ENCODE data around the gene BRME1.

DNA sequence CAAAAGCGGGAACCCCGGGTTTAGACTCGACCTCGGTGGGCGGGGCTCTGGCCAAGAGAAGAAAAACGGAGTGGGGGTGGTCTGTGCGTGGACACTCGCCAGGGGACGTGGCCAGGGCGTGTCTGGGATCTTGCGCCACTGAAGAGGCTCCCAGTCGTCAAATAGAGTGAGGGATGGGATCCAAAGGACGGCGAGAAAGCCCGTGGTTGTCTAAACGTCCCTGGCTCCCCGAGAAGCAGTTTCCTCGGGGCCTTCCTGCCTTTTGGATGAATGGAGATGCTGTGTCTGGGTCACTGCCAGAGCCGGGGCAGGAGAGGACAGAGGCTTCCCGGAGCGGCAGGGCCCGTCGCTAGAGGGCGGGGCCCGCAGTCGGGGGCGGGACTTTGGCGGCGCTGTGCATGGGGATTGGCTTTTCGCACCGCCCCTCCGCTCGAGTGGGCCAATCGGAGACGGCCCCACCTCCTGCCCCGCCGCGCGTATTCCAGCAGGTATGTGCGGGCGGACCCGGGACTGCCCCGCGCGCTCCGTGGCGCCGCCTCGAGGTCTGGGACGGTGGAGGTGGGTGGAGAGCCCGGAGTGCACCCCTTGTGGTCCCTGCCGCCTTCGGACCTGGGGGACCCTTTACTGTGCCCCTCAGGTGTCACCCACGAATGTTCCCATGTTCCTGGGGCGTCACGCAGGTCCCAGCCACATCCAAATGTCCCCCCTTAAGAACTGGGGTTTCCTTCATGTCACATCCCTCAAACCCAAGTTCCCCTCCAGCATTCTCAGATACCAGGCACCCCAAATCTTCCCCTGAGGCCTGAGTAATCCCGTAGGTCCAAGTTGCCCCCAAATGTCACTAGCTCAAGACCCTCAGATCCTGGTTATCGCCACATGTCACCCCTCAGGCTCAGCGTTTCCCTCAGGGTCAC is 72.3 kb downstream of the BRME1 start:
- no peak for TF ChIP-seq ELF4 (IDR thresholded peaks at IDR 0.05)
- no peak for TF ChIP-seq LEF1 (IDR thresholded peaks at IDR 0.05; ENCODE audit: borderline replicate concordance)
- no peak for TF ChIP-seq ARNT (IDR thresholded peaks at IDR 0.05)
- TF ChIP-seq SUZ12 (IDR thresholded peaks at IDR 0.05) = no peak
- no peak for TF ChIP-seq FOXA1 (IDR thresholded peaks at IDR 0.05)
- no peak for TF ChIP-seq SP1 (IDR thresholded peaks at IDR 0.05)
- TF ChIP-seq FOXM1 (IDR thresholded peaks at IDR 0.05; ENCODE audit: borderline replicate concordance) = no peak
- TF ChIP-seq FOXK2 (IDR thresholded peaks at IDR 0.05) = no peak
- no peak for TF ChIP-seq L3MBTL2 (conservative IDR thresholded peaks at IDR 0.05)
- no peak for TF ChIP-seq TARDBP (IDR thresholded peaks at IDR 0.05)
- TF ChIP-seq BHLHE40 (IDR thresholded peaks at IDR 0.05; ENCODE audit: borderline replicate concordance) = no peak
- TF ChIP-seq ZNF384 (IDR thresholded peaks at IDR 0.05) = no peak
- TF ChIP-seq NFRKB (IDR thresholded peaks at IDR 0.05) = no peak
